Kidney epithelial cell (primary cell): ENCODE results near the gene U2SURP. TPM values are rescaled to one million over a fixed set of nuclear protein-coding genes. Genes with fewer than 3 reads are reported as not detected.

Experiments
- DNase-seq: peaks from one replicate; pipeline ENCODE4 v3.0.0-alpha.2; 2010; ENCODE audit warnings: low read depth
- H3K27me3 ChIP-seq: 2 replicates; pipeline ENCODE4 v1.6.0; 2011; ENCODE audit warnings: low read length; ENCODE audit not compliant: control insufficient read depth, insufficient read depth
- H3K36me3 ChIP-seq: 2 replicates; pipeline ENCODE4 v1.5.1; 2011; ENCODE audit warnings: low read length; ENCODE audit not compliant: control insufficient read depth, insufficient read depth
- H3K4me3 ChIP-seq: 2 replicates; pipeline ENCODE4 v1.5.1; 2011; ENCODE audit warnings: low read depth, mild to moderate bottlenecking, control low read depth, low read length
- total RNA-seq: library from RNA; depleted of rRNA; stranded (reverse); fragments of >200 nt; gene quantifications from 2 replicates; pipeline ENCODE4 v1.2.3, GENCODE V29; 2015
- TF ChIP-seq, protein P1 (sequence below): IDR thresholded peaks from 2 replicates; pipeline ENCODE4 v1.5.1; 2011; ENCODE audit warnings: mild to moderate bottlenecking, moderate library complexity, low read length, control low read depth, inconsistent platforms; ENCODE audit not compliant: insufficient read depth, poor library complexity, severe bottlenecking

U2SURP gene
- total RNA-seq, 1 donor from 2014 or later = 60.6 TPM

DNA sequence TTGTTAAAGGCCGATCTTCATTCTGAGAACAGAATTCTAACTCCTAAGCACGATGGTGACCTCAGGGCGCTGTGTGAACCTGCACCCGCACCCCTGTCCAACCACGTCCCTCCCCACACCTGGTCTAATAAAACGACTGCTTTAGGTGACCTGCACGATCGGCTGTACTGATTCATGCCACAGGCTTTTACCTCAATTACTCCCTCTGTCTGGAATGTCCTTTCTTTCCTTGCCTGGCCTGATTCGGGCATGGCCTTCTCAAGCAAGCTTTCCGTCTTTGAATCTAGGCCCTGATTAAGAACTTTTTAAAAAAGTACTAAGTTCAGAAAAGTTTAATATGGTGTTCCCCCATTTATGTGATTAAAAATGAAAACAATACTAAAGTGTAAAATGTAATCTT lies 842 bp upstream of the U2SURP start:
- Histone ChIP-seq H3K27me3 (no peaks in the 10 kb centered on the region), H3K4me3 (peak overlapping the region; percentile 95), H3K36me3 (no peaks in the 10 kb centered on the region)
- TF ChIP-seq, protein P1, sequence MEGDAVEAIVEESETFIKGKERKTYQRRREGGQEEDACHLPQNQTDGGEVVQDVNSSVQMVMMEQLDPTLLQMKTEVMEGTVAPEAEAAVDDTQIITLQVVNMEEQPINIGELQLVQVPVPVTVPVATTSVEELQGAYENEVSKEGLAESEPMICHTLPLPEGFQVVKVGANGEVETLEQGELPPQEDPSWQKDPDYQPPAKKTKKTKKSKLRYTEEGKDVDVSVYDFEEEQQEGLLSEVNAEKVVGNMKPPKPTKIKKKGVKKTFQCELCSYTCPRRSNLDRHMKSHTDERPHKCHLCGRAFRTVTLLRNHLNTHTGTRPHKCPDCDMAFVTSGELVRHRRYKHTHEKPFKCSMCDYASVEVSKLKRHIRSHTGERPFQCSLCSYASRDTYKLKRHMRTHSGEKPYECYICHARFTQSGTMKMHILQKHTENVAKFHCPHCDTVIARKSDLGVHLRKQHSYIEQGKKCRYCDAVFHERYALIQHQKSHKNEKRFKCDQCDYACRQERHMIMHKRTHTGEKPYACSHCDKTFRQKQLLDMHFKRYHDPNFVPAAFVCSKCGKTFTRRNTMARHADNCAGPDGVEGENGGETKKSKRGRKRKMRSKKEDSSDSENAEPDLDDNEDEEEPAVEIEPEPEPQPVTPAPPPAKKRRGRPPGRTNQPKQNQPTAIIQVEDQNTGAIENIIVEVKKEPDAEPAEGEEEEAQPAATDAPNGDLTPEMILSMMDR = no peak
- peak; percentile 62 for DNase-seq

DNA sequence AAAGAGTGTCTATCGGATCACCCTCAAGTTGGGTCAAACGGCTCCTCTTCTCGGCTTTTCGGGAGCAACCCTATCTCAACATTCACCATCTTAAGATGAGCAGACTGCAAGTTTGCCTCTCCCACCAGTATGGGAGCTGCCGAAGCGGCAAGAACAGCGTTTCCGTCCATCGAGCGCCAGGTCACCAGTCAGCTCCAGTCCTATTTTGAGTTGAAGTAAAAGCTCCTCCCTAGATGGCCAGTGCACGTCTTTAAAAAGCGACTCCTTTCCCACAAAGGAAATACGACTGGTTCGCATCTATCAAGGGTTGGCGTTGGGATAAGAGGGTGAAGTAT lies 369 bp upstream of the U2SURP start:
- TF ChIP-seq, protein P1 = no peak
- Histone ChIP-seq H3K4me3 (peak overlapping the region; percentile 95), H3K27me3 (no peaks in the 10 kb centered on the region), H3K36me3 (no peaks in the 10 kb centered on the region)
- DNase-seq = no peak

DNA sequence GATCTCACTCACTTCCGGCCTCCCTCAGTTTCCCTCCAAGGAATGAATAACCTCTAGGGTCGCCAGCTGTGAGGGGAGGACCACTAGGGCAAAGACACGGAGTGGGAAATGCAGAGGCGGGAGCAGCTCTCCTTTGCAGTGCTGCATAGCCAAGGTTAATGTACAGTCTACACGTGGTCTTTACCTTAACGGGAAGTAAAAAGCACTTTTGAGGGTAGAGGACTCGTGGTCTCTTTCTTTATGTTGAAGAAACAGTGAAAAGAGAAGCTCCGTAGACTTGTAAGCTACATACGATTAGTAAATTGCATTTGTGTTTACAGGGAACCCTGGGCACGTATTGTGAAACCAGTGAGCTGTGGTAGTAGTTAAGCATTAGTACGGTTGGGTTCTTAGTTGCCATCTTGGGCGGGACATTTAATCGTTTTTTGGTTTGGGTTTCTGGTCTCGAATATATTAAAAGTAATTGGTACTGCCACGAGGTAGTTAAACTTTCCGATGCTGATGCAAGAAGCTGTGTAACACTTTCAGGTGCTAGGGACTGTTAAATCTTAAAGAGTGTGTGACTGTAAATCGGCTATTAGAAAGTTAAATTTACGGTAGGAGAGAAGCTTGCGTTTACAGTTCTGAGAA lies 828 bp downstream of the U2SURP start:
- Histone ChIP-seq H3K27me3 (no peaks in the 10 kb centered on the region), H3K36me3 (no peaks in the 10 kb centered on the region), H3K4me3 (peak overlapping the region; percentile 95)
- DNase-seq = no peak
- TF ChIP-seq, protein P1 = no peak

DNA sequence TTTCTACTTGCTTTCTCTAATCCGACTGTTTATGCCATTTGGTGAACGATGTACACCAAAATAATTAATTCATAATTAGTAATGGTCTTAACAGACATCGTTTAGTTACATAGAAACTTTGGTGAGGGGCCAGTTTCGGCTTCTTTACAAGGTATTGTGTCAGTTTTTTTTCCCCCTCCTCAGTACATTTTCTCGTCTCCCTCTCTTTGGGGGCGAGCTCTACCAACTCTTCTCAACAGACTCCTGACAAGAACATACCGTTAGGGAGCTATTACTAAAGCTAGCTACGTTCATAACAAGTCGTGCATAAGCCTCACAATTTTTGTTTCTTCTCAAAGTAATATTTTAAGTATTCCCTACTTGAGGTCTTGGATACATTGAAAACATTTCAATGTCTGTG lies 1.4 kb downstream of the U2SURP start:
- no peak for DNase-seq
- TF ChIP-seq, protein P1 = no peak
- H3K27me3 ChIP-seq = no peaks in the 10 kb centered on the region
- peak overlapping the region; percentile 95 for H3K4me3 ChIP-seq
- H3K36me3 ChIP-seq = no peaks in the 10 kb centered on the region

DNA sequence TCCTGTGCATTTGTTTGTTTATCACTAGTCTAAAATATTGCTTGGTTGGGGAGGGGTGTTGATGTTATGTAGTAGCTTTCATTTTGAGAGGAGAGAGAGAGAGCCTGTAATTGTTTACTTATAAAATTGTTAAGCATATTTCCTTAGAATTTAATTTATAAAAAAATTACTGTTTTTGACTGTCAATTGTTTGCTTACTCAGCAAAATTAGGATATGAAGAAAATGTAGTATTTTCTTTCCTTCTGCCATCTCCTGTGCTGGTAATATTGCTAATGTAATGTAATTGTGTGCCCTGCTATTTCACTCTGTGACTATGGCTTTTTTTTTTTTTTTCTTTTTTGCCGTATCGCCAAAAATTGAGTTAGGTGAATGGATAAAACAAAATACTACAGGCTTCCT lies 3.5 kb downstream of the U2SURP start:
- H3K27me3 ChIP-seq = no peaks in the 10 kb centered on the region
- DNase-seq = no peak
- no peak overlapping the region for H3K4me3 ChIP-seq
- TF ChIP-seq, protein P1 = no peak
- H3K36me3 ChIP-seq = no peaks in the 10 kb centered on the region

DNA sequence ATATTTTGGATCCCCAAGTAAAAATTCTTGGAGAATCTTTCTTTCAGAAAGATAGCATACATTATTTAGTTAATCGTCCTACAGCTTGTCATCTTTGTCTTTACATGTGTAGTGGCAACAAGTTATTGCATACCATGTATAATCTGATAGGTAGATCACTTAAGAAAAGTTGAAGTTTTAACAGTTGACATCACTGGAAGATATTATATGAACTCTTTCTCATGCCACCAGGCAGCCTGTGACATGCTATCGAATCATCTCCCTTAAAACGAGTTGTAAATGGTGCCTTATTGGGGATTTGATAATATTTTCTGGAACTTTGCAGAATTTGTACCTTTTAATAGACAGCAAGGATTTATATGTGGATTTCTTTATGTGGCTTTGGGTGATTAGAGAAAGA lies 8.7 kb downstream of the U2SURP start:
- DNase-seq = no peak
- TF ChIP-seq, protein P1 = no peak
- Histone ChIP-seq H3K27me3 (no peaks in the 10 kb centered on the region), H3K36me3 (no peaks in the 10 kb centered on the region), H3K4me3 (no peak overlapping the region)
